GM21423 (cell line): ENCODE measurements around the gene IFI27L2.
"Not testable (repeated sequence)": the region's sequence is repeated elsewhere in the genome, so short reads cannot be mapped to it uniquely, and the experiment has no call there.

Experiments used
- ATAC-seq: cut with Tn5 transposase; IDR thresholded peaks from one replicate; pipeline ENCODE4 v1.9.1; 2021; ENCODE audit warnings: mild to moderate bottlenecking, moderate library complexity; ENCODE audit not compliant: unreplicated experiment

Gene IFI27L2

GRCh38 chr14:94129111-94129757 lies at the start of gene IFI27L2:
Gene IFI27L2, minus strand, starts transcription at chr14:94129604. Its CDS starts 40 bp downstream, at chr14:94129564.
- peak; percentile 97 for ATAC-seq

- ATAC-seq, result no peak
These were observed 48.4 kb upstream of the IFI27L2 start for GRCh38 chr14:94177806-94178205.

DNA sequence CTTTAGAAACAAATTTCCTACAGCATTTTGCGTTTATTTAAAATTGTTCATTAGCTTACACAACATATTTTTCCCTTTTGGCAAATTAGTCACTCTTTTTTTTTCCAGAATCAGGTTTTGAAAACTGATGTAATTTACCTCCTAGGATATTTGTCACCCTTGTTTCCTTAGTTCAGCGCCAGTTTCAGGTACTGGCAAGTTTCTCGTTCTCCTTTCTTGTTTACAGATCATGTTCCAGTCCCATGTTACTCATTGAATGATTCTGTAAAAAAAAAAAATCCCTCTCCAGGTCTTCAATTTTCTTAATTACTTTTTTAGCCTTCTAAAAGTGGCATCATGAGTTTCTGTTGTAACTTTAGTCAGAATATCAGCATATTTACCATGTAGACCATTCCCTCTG lies 47.4 kb upstream of the IFI27L2 start:
- no peak for ATAC-seq

DNA sequence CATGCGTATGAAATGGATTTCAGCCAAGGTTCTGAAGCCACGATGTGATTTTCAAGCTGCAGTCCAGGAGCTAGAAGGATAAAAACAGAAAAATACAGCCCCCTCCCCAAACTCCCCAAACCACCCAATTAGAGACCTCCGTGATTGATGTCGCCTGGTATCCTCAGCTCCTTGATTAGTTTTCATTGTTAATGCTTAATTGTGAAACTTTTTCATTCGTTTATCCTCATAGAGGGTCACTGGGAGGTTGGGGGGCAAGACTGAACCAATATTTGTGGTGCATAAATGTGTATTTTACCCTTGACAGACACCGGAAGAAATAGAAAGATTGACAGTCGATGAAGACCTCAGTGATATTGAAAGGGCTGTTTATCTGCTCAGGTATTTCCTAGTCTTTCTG lies 46.3 kb upstream of the IFI27L2 start:
- ATAC-seq, result no peak

GRCh38 chr14:94175011-94175745 lies 45.8 kb upstream of the IFI27L2 start:
- ATAC-seq, result no peak

- no peak for ATAC-seq
These were observed 45.2 kb upstream of the IFI27L2 start for GRCh38 chr14:94174604-94175010.

DNA sequence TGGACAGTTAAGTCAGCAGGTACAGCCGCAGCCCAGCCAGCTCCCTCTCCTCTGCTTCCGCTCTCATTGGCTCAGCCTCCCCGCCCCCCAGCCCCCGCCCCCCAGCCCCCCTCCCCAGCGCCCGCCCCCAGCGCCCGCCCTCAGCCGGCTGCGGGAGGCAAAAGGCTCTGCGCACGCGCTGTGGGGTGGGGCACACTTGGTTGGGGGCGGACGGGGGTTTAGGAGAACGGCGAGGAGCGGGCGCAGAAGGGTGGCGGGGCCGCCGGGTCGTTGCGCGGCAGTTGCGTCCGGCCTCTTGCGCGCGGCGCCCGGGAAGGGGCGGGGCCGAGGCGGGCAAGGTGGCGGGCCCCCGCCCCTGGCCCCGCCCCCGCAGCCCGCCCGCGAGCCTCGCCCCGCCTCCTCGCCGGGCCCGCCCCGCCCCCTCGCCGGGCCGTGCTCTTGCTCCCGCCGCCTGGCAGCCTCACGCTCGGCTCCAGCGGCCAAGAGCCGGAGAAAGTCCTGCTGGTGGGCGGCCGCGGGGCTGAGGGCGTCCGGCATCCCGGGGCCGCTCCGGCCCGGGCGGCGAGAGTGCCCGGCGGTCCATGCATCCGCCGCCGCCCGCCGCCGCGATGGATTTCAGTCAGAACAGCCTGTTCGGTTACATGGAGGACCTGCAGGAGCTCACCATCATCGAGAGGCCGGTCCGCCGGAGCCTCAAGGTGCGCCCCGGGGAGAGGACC lies 44.6 kb upstream of the IFI27L2 start, which contains the start of gene PPP4R4:
PPP4R4 (plus strand) TSS at position 438 of the 719 bp plus-strand sequence; CDS start at position 582, 144 bp downstream.
- ATAC-seq, result peak; percentile 87

GRCh38 chr14:94173471-94173884 lies 44.1 kb upstream of the IFI27L2 start:
- ATAC-seq, result no peak

- no peak for ATAC-seq
These were observed 43.1 kb upstream of the IFI27L2 start for GRCh38 chr14:94172545-94172944.

DNA sequence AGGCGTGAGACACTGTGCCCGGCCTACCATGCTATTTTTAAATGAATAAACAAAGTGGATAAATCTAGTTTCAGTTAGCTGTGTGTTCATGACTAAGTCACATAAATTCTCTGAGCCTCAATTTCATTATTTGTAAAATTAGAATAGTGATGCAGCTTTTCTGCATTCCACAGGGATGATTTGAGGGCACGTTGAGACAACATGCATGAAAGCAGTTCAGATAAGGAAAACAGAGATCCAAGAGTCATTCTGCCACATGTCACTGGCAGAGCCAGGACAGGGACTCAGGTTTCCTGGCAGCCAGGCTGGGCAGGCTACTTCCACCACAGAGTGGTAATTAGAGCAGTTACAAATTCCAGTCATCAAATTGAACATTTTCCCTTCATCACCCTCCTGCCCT lies 41.8 kb upstream of the IFI27L2 start:
- no peak for ATAC-seq

GRCh38 chr14:94170136-94170535 lies 40.7 kb upstream of the IFI27L2 start:
- ATAC-seq, result no peak

DNA sequence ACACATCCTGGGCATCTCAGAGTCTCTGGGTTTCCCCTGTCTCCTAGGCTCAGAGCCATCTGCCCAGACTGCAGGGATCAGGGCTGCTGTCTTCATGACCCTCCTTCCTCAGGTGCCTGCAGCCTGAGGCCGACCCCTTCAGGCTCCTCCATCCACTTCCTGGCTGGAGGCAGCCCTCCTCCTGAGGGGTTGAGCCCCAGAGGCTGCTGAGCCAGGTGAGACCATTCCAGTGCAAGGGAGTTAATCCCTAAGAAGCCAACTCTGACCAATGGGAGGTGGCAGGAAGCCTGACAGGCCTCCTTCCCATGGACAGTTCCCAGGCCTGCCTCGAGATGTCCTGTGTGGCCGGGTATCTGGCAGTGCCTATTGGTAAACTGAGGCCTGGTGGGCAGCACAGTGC lies 36.3 kb upstream of the IFI27L2 start:
- ATAC-seq, result no peak

GRCh38 chr14:94164685-94165431 lies 35.5 kb upstream of the IFI27L2 start:
- no peak for ATAC-seq

GRCh38 chr14:94163796-94164195 lies 34.4 kb upstream of the IFI27L2 start:
- no peak for ATAC-seq

DNA sequence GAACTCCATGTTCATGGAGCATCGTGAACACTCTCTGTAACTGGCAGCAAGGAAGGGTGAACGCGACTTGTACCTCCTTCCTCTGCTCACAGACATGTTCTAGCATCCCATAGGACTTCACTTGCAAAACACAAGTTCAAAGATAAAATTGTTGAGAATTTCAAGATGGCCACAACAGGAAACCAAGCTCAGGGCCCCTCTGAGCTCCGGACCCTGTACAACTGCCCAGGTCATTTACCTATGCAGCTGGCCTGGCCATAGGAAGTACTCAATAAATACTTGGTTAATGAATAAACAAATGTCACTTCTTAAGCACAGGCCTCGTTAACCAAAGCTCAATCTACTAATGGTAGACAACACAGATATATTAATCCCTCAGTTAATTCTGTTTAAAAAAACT lies 33.1 kb upstream of the IFI27L2 start:
- no peak for ATAC-seq

DNA sequence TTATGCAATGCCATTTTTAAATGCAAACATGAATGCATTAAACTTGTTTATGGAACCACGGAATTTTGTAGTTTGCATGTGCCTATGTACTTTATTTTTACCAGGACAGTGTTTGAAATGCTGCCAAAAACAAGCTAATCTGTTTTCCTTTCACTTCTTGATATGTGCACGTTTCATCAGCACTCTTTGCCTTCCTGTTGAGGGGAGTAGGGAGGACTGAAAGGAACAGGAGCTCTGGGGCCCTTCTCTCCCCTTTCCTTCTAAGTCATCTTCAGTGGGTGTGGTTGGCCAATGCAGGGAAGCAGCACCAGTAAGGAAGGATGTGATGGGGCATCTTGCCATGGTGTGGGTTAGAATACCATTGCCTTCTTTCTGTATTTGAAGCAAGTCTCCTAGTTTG lies 32.6 kb upstream of the IFI27L2 start:
- ATAC-seq, result no peak

- ATAC-seq, result no peak
These were observed 31.7 kb upstream of the IFI27L2 start for GRCh38 chr14:94161058-94161457.

GRCh38 chr14:94158239-94158883 lies 29.0 kb upstream of the IFI27L2 start:
- ATAC-seq, result no peak

DNA sequence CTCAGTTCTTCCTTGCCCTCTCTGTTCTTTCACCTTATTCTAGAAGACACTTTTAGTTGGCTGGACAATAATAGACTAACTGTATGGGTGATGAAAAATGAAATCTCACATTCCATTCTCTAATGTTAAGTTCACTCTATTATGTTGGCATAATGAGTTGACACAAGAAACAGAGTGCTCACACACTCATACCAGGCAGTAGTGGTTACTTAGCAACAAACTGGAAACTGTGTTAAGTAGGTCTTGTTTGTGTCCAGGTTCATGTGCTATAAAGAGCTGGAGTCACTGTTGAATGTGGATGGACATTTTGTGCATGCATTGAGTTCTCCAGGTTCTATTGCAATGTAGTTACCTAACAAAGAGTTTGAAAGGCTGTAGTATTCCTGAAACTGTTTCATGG lies 27.8 kb upstream of the IFI27L2 start:
- ATAC-seq, result no peak

DNA sequence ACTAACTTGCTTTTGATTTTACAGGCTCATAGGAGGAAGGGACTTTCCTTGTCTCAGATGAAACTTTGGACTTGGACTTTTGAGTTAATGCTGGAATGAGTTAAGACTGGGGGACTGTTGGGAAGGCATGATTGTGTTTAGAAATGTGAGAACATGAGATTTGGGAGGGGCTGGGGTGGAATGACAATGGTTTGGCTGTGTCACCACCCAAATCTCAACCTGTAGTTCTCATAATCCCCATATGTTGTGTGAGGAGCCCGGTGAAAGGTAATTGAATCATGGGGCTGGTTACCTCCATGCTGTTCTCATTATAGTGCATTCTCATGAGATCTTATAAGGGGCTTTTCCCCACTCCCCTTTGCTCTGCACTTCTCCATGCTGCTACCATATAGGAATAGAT lies 26.7 kb upstream of the IFI27L2 start:
- not testable (repeated sequence) for ATAC-seq
